HAP-1 (cell line): Measurements from ENCODE around the gene WDR75.

Source experiments
- DNase-seq, 2 experiments: peaks; one replicate each; pipeline ENCODE4 v3.0.0-alpha.2; 2016 to 2020; ENCODE audit warnings: low spot score in 2 of 2
- H3K27me3 ChIP-seq: fragments of 250-450 bp; sonication (Bioruptor Pico); 2 replicates; pipeline ENCODE4 v1.5.1; 2020; ENCODE audit warnings: low read depth, mild to moderate bottlenecking, moderate library complexity
- H3K36me3 ChIP-seq: fragments of 250-450 bp; sonication (Bioruptor Pico); replicated peaks from 2 replicates; pipeline ENCODE4 v1.5.1; 2020; ENCODE audit warnings: mild to moderate bottlenecking
- H3K4me1 ChIP-seq: fragments of 250-450 bp; sonication (Bioruptor Pico); 2 replicates; pipeline ENCODE4 v1.5.1; 2020; ENCODE audit warnings: mild to moderate bottlenecking
- H3K4me3 ChIP-seq: fragments of 250-450 bp; sonication (Bioruptor Pico); 2 replicates; pipeline ENCODE4 v1.5.1; 2020; ENCODE audit warnings: mild to moderate bottlenecking, moderate library complexity
- H3K9me3 ChIP-seq: fragments of 250-450 bp; sonication (Bioruptor Pico); 2 replicates; pipeline ENCODE4 v1.5.1; 2020; ENCODE audit warnings: mild to moderate bottlenecking, moderate library complexity
- in situ Hi-C: fragments of 300-500 bp; cut with MboI; formaldehyde crosslinking; loops from 3 replicates; pipeline ENCODE4 v1.14.3; 2020; ENCODE audit warnings: low sequenced_read_pairs, inconsistent platforms, mixed read lengths

The WDR75 gene

DNA sequence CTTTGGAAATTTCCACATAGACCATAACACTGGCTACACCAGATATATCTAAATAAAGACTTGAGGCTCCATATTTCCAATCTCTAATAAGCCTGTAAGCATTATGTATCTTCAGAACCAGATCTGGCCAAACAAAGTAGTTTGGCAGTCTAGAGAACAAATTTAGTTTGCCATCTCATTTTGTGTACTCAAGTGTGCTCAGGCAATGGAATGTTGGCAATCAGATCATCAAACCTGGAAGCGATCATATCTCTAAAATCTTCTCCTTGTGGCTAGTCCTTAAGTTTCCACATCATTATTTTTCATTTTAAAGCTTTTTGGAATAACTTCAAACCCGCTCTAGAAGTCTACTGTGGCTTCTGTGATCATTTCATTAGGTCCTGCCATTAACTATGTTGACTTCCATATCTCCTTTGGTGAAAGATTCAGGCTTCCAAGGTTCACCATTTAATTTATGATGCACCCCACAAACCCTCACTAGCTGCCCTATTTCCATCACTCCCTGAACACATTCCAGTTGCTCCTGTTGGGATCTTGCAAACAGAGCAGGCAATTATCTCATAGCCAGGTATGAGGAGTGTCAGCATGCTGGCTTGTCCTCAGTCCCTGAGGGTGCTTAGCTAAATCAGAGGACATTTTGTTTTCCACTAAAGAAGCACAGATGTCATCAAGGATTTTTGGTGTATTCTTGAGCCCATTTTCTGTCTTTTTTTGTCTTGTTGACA, 46.2 kb downstream of the WDR75 start:
- Histone ChIP-seq H3K27me3 (0 out of 2 replicates have a peak, but pooled peaks cover 4% of the 10 kb centered on the region), H3K36me3 (no peaks in the 10 kb centered on the region), H3K9me3 (no peaks in the 10 kb centered on the region), H3K4me3 (no peak overlapping the region), H3K4me1 (no peaks in the 10 kb centered on the region)
- in situ Hi-C loops = no loop called here
- DNase-seq = no peak

DNA sequence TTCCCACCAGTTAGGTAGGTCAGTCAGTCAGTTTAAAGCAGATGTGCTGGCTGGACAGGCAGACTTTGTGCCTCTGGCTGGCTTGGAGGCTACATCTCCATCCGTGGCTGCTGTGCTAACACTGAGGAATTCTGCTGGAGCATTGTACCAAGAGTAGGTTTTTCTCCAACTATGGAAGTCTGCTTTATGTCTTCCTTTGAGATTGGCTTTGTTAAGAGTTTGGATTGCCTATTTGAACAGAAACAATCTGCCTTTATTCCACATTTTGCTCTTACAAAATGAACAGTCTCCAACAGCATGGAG, 46.7 kb downstream of the WDR75 start:
- Histone ChIP-seq H3K9me3 (no peaks in the 10 kb centered on the region), H3K4me1 (no peaks in the 10 kb centered on the region), H3K36me3 (no peaks in the 10 kb centered on the region), H3K4me3 (no peak overlapping the region), H3K27me3 (0 out of 2 replicates have a peak, but pooled peaks cover 4% of the 10 kb centered on the region)
- in situ Hi-C loops = no loop called here
- no peak for DNase-seq

DNA sequence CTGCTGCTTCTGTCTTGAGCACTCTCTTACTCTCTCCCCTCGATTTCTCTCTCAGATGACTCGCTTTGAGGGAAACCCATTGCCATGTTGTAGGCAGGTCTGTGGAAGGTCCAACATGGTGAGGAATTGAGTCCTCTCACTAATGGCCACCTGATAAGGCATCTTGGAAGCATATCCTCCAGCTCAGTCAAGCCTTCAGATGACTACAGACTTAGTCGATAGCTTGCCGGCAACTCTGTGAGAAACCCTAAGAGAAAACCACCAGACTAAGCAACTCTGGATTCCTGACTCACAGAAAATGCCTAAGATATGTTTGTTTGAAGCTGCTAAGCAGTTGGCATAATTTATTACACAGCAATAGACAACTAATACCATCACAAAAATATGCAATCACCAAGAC, 51.2 kb downstream of the WDR75 start:
- Histone ChIP-seq H3K36me3 (no peaks in the 10 kb centered on the region), H3K27me3 (0 out of 2 replicates have a peak, but pooled peaks cover under 1% of the 10 kb centered on the region), H3K4me1 (no peaks in the 10 kb centered on the region), H3K9me3 (no peaks in the 10 kb centered on the region), H3K4me3 (no peak overlapping the region)
- in situ Hi-C loops = no loop called here
- no peak for DNase-seq

DNA sequence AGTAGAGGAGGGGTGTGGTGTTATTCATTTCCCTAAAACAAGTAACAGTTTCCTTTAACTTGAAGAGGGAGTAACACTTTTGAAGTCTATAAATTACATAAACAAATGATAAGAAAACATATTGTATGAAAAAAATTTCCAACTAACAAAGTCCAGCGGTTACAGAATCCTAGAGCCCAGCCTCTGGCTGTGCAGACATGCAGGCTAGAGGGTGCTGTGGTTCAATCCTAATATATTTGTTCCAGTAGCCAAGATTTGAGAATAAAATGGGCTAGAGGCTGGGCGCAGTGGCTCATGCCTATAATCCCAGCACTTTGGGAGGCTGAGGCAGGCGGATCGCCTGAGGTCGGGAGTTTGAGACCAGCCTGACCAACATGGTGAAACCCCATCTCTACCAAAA, 56.9 kb downstream of the WDR75 start:
- no peak overlapping the region for H3K4me3 ChIP-seq
- in situ Hi-C loops = no loop called here
- H3K9me3 ChIP-seq = no peaks in the 10 kb centered on the region
- DNase-seq = no peak
- H3K27me3 ChIP-seq = peaks cover 4% of the 10 kb centered on the region
- H3K36me3 ChIP-seq = no peaks in the 10 kb centered on the region
- no peaks in the 10 kb centered on the region for H3K4me1 ChIP-seq

DNA sequence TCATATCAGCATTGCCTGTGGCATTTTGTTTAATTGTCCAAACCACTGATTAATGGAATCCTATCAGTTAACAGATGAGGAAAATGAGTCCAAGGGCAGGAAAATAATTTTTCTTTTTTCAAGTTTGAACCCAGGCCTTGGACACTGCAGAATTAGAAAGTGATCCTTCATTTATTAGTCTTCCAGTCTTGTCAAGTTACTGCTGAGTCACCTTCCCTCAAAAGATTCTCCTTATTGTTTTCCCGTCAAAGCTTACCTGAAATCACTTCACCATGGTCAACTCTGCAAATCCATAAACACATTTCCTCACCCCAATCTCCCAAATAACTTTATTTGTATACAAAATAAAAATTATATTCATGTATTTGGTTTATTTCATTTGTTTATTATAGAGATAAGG, 57.9 kb downstream of the WDR75 start:
- Histone ChIP-seq H3K27me3 (peaks cover 4% of the 10 kb centered on the region), H3K9me3 (no peaks in the 10 kb centered on the region), H3K4me1 (no peaks in the 10 kb centered on the region), H3K36me3 (no peaks in the 10 kb centered on the region), H3K4me3 (no peak overlapping the region)
- no peak for DNase-seq
- in situ Hi-C loops = no loop called here

GRCh38 chr2:189500456-189501160, 59.3 kb downstream of the WDR75 start:
- DNase-seq = no peak
- no peaks in the 10 kb centered on the region for H3K36me3 ChIP-seq
- no peak overlapping the region for H3K4me3 ChIP-seq
- H3K4me1 ChIP-seq = no peaks in the 10 kb centered on the region
- H3K9me3 ChIP-seq = no peaks in the 10 kb centered on the region
- in situ Hi-C loops = no loop called here
- peaks cover 4% of the 10 kb centered on the region for H3K27me3 ChIP-seq

DNA sequence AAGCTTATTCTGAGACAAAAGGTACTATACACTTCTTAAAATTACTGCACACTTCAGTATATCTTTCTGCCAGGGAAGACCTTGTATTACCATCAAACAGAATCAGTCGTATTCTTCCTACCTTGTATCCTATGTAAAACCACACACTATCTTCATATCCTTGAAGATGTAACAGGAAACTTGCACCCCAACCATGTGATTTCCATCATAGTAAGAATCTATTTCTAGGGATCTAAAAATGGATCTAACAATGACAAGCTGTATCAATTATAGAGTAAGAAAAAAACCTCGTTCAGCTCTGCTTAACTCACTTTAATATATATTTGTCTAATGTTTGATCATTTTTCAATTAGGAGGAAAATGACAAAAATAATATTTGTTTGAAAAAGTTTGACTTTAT, 60.2 kb downstream of the WDR75 start:
- DNase-seq = no peak
- in situ Hi-C loops = no loop called here
- Histone ChIP-seq H3K36me3 (no peaks in the 10 kb centered on the region), H3K4me1 (no peaks in the 10 kb centered on the region), H3K27me3 (peaks cover 4% of the 10 kb centered on the region), H3K4me3 (no peak overlapping the region), H3K9me3 (no peaks in the 10 kb centered on the region)

DNA sequence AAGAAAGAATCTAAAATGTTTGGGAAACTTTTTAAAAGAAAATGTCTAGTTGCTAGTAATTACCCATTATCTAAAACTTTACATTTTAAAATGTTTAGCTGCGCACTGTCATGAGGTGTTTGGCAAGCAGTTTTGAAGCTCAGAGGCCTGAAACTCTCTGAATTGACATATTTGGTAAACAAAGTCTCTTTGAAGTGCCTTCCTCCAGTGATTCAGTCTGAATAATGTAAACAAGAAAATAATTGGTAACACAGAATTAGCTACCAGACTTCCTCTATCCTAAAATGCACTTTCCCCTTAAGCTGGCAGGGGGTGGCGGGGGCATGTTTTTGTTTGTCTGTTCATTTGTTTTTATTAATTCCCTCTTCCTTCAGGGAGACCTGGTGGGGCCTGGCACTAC, 61.4 kb downstream of the WDR75 start:
- H3K4me1 ChIP-seq = no peaks in the 10 kb centered on the region
- H3K4me3 ChIP-seq = no peak overlapping the region
- H3K9me3 ChIP-seq = no peaks in the 10 kb centered on the region
- in situ Hi-C loops = no loop called here
- H3K27me3 ChIP-seq = peaks cover 4% of the 10 kb centered on the region
- no peaks in the 10 kb centered on the region for H3K36me3 ChIP-seq
- no peak for DNase-seq

DNA sequence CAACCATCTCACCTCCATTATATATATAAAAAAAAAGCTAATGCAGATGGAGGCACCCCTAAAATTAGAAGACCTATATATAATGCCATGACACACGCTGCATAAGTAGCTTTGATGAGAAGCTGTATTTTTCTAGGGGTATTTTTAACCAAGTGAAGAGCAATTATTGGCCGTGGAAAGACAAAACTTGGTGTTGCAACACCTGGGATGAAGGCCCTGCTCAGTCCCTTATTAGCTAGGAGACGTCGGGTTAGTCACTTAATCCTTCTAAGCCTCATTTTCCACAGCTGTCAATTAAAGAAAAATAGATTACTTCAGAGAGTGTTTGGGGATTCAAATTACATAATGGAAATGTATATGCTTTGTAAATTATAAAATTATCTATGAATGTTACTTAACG, 63.0 kb downstream of the WDR75 start:
- DNase-seq = no peak
- Histone ChIP-seq H3K4me3 (no peak overlapping the region), H3K4me1 (no peaks in the 10 kb centered on the region), H3K36me3 (no peaks in the 10 kb centered on the region), H3K27me3 (peaks cover 4% of the 10 kb centered on the region), H3K9me3 (no peaks in the 10 kb centered on the region)
- in situ Hi-C loops = no loop called here

- no peaks in the 10 kb centered on the region for H3K9me3 ChIP-seq
- no peak overlapping the region for H3K4me3 ChIP-seq
- peaks cover 4% of the 10 kb centered on the region for H3K27me3 ChIP-seq
- in situ Hi-C loops = no loop called here
- DNase-seq = no peak
- H3K36me3 ChIP-seq = no peaks in the 10 kb centered on the region
- H3K4me1 ChIP-seq = no peaks in the 10 kb centered on the region
These were observed 64.2 kb downstream of the WDR75 start for GRCh38 chr2:189505492-189505891.

GRCh38 chr2:189506514-189506976, 65.3 kb downstream of the WDR75 start:
- H3K4me3 ChIP-seq = no peak overlapping the region
- H3K4me1 ChIP-seq = no peaks in the 10 kb centered on the region
- in situ Hi-C loops = no loop called here
- no peaks in the 10 kb centered on the region for H3K9me3 ChIP-seq
- H3K27me3 ChIP-seq = no peaks in the 10 kb centered on the region; the same call in 1 of the 2 replicates
- DNase-seq = no peak
- H3K36me3 ChIP-seq = no peaks in the 10 kb centered on the region

DNA sequence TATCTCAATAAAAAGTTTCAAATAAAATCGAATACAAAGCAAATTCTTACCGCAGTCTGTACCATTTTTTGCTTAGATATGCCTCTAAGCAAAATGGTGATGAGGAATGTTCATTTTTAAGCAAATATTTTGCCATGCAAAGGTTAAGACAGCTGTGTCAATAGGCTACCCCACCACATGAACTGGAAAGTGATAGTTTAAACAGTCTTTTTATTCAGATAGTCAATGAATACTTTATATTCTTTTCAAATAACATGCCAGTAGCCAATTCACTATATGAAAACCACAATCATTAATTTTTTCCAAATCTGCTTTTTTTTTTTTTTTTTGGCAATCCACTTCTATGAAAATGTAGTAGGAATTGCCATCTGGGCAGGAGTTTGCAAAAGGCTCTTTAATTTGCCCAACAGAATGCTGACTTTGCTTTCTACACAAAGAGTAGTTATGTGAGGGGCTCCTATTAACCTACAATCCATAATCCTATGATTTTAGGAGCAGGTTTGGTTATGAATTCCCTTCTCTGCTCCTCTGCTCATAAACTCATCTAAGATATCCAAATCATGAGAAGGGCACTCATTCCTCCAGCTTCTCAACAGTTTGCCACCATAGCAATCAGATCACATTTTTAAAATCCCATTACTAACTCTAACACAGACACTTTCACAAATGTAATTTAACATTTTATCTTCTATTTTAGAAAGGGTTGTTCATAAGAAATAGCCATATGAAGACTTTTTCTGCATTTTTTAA, 70.1 kb downstream of the WDR75 start:
- Histone ChIP-seq H3K4me3 (no peak overlapping the region), H3K9me3 (no peaks in the 10 kb centered on the region), H3K36me3 (no peaks in the 10 kb centered on the region), H3K4me1 (no peaks in the 10 kb centered on the region), H3K27me3 (no peaks in the 10 kb centered on the region)
- in situ Hi-C loops = no loop called here
- DNase-seq = no peak

DNA sequence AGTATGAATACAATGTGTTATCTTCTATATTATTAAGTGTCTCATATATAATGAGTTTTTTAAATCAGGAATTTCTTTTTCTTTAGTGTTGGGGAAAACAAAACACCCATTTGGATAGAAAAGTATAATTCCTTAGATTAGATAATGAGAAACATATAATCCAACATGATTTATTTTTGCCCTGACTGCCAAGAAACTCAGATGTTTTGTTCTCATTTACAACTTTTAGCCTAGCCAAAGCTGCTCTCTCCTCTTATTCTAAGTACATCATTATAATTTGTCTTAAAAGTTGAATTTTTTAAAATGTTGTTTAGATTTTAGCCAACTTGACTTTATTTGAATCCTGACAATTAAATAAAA, 70.7 kb downstream of the WDR75 start:
- Histone ChIP-seq H3K27me3 (no peaks in the 10 kb centered on the region), H3K4me1 (no peaks in the 10 kb centered on the region), H3K9me3 (no peaks in the 10 kb centered on the region), H3K36me3 (no peaks in the 10 kb centered on the region), H3K4me3 (no peak overlapping the region)
- no peak for DNase-seq
- in situ Hi-C loops = no loop called here

DNA sequence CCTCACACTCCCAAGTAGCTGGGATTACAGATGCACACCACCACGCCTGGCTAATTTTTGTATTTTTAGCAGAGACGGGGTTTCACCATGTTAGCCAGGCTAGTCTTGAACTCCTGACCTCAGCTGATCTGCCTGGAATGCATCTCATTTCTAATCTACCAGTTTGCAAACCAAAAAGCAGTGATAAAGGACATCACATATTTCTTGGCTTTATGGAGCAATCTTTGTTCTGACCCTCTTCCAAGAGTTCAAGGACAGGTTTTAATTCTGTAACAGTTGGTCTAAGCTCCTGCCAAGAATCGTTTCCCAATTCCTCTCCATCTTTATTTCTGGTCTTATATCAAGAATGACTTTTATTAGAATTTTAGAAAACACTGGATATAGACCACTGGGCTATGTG, 71.6 kb downstream of the WDR75 start:
- in situ Hi-C loops = no loop called here
- no peak for DNase-seq
- H3K36me3 ChIP-seq = no peaks in the 10 kb centered on the region
- no peaks in the 10 kb centered on the region for H3K27me3 ChIP-seq
- no peaks in the 10 kb centered on the region for H3K9me3 ChIP-seq
- H3K4me1 ChIP-seq = no peaks in the 10 kb centered on the region
- no peak overlapping the region for H3K4me3 ChIP-seq
